ENCODE results near the gene PERM1.

The PERM1 gene

DNA sequence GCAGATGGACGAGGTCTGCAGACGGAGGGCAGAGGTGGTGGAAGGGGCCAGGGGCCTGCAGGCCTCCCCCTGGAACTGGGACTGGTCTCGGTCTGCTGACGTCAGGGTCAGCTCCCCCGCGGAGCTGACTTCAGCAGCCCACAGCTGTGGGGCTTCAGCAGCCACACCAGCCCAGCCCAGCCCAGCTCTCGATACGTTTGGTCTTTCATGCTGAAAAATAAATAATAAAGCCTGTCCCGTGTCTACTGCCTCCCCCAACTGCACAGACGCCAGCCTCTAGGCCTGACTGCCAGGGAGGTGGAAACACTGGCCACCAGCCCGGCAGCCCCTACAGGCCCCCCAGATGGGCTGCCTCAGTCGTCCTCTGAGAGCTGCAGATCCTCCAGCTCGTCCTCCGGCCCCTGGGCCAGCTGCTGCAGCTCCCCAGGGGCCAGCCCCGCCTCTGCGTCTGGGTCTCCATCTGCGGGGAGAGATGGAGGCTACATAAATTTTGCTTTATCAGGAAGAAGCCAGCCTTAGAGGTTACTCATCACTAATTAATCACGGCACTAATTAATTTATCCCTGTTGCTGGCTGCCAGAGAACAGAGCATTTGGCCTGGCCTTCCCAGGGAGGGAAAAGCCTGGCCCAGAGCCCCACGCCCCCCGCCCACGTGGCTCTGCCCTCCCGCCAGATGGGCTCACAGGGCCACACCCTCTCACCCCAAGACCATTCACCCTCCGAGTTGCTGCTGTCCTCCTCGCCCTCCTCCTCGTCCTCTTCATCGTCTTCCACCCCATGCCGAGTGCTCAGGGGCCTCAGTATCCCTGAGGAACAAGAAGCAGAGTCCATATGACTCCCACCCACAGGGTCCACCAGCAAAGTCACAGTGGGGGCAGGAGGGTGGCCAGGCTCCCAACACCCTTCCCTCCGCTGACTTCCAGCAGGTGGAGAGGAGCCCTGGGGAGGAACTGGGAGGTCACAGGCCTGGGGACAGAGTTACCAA is 37.3 kb downstream of the PERM1 start:
- in situ Hi-C loops (cut with MboI; ENCODE audit: low pct_unique_long_range_greater_than_20kb, low sequenced_read_pairs, unreplicated experiment), result no loop called here
- no peak for DNase-seq (ENCODE audit: low spot score)
- TF ChIP-seq, protein P1, sequence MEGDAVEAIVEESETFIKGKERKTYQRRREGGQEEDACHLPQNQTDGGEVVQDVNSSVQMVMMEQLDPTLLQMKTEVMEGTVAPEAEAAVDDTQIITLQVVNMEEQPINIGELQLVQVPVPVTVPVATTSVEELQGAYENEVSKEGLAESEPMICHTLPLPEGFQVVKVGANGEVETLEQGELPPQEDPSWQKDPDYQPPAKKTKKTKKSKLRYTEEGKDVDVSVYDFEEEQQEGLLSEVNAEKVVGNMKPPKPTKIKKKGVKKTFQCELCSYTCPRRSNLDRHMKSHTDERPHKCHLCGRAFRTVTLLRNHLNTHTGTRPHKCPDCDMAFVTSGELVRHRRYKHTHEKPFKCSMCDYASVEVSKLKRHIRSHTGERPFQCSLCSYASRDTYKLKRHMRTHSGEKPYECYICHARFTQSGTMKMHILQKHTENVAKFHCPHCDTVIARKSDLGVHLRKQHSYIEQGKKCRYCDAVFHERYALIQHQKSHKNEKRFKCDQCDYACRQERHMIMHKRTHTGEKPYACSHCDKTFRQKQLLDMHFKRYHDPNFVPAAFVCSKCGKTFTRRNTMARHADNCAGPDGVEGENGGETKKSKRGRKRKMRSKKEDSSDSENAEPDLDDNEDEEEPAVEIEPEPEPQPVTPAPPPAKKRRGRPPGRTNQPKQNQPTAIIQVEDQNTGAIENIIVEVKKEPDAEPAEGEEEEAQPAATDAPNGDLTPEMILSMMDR (IDR thresholded peaks at IDR 0.05; ENCODE audit: extremely low read depth, insufficient read depth, missing control alignments), result no peak

DNA sequence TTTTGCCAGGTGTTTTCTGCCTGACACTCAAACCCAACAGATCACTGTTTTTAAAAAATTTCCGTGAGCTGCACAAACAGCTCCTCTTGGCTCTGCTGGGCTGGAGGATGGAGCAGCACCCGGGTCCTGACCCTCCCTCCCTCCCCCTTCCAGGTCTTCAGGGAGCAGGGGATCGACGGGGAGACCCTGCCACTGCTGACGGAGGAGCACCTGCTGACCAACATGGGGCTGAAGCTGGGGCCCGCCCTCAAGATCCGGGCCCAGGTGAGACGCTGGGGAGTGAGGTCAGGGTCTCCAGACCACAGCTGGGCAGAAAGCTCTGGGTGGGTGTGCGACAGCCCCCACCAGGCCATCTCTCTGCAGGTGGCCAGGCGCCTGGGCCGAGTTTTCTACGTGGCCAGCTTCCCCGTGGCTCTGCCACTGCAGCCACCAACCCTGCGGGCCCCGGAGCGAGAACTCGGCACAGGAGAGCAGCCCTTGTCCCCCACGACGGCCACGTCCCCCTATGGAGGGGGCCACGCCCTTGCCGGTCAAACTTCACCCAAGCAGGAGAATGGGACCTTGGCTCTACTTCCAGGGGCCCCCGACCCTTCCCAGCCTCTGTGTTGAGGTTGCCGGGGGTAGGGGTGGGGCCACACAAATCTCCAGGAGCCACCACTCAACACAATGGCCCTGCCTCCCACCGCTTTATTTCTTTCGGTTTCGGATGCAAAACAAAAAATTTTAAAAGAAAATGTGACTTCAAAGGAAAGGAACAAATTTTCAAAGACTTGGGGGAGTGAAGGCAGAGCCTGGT is 38.1 kb downstream of the PERM1 start:
- in situ Hi-C loops (cut with MboI; ENCODE audit: low pct_unique_long_range_greater_than_20kb, low sequenced_read_pairs, unreplicated experiment), result no loop called here
- TF ChIP-seq, protein P1 (IDR thresholded peaks at IDR 0.05; ENCODE audit: extremely low read depth, insufficient read depth, missing control alignments), result no peak
- no peak for DNase-seq (ENCODE audit: low spot score)

DNA sequence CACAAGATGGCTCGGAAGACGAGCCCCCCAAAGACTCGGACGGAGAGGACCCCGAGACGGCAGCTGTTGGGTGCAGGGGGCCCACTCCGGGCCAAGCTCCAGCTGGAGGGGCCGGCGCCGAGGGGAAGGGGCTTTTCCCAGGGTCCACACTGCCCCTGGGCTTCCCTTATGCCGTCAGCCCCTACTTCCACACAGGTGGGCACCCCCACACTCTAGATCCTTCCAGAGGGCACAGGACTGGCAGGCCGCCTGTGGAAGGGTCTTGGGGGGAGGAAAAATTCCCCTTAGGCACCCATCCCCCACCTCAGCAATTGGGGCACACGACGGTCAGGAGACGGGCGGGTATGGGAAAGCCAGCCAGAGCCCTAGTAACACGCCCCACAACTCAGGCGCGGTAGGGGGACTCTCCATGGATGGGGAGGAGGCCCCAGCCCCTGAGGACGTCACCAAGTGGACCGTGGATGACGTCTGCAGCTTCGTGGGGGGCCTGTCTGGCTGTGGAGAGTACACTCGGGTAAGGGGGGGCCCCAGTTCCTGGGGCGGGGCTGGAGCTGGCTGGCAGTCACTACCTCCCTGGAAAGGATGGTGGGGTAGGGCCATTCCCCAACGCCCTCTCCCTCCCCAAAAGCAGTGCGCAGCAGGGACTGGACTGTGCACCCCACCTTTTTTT is 38.9 kb downstream of the PERM1 start:
- DNase-seq (ENCODE audit: low spot score), result no peak
- TF ChIP-seq, protein P1 (IDR thresholded peaks at IDR 0.05; ENCODE audit: extremely low read depth, insufficient read depth, missing control alignments), result no peak
- in situ Hi-C loops (cut with MboI; ENCODE audit: low pct_unique_long_range_greater_than_20kb, low sequenced_read_pairs, unreplicated experiment), result no loop called here

DNA sequence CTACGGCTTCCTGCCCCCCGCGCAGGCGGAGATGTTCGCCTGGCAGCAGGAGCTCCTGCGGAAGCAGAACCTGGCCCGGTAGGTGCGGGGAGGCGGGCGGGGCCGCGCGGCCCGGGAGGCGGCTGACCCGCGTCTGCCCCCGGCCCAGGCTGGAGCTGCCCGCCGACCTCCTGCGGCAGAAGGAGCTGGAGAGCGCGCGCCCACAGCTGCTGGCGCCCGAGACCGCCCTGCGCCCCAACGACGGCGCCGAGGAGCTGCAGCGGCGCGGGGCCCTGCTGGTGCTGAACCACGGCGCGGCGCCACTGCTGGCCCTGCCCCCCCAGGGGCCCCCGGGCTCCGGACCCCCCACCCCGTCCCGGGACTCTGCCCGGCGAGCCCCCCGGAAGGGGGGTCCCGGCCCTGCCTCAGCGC is 39.5 kb downstream of the PERM1 start:
- DNase-seq (ENCODE audit: low spot score), result peak; percentile 75
- in situ Hi-C loops (cut with MboI; ENCODE audit: low pct_unique_long_range_greater_than_20kb, low sequenced_read_pairs, unreplicated experiment), result no loop called here
- TF ChIP-seq, protein P1 (IDR thresholded peaks at IDR 0.05; ENCODE audit: extremely low read depth, insufficient read depth, missing control alignments), result no peak

DNA sequence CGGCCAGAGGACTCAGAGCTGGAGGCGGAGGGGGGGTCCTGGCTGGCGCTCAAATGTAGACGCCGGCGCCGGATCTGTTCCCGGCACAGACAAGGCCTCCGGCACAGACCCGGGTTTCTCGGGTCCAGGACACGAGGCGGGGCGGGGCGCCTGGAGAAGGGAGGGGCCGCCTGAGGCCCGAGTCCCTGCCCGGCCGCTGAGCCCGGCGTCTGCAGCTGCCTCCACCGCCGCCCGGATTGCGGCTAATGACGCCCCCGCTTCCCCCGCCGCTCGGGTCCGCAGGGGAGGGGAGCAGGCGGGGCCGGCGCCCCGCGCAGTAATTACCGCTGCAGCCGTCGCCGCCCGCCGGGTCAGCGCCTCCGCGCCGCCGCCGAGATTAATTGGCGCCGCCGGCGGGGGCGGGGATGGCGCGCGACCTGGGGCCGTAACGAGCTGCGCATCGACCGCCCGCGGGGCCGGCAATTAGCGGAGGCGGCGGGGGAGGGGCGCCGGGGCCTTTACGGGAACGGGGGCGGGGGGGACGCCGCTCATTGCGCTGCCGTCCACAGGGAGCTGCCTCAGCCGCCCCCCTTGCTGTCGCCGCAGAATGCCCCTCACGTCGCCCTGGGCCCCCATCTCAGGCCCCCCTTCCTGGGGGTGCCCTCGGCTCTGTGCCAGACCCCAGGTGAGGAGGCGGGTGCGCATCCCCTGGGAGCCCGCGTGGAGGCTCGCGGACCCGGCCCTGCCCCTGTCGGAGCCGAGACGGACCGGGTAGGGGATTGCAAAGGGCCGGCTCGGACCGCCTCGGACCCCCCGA is 40.1 kb downstream of the PERM1 start:
- in situ Hi-C loops (cut with MboI; ENCODE audit: low pct_unique_long_range_greater_than_20kb, low sequenced_read_pairs, unreplicated experiment), result no loop called here
- TF ChIP-seq, protein P1 (IDR thresholded peaks at IDR 0.05; ENCODE audit: extremely low read depth, insufficient read depth, missing control alignments), result no peak
- DNase-seq (ENCODE audit: low spot score), result peak; percentile 84

Data from GM13977 (cell line).